Gastrocnemius medialis (tissue), 4 donors: ENCODE measurements around the gene GALNT17.

Experiments
- CTCF ChIP-seq, 5 experiments: fragments of 450-650 bp in 3 of 5; fragments of 200-600 bp in 2 of 5; sonication (generic) in 2 of 5; IDR thresholded peaks in 4 of 5; conservative IDR thresholded peaks in 1 of 5; 1 replicate in 4 of 5; 2 replicates in 1 of 5; pipeline ENCODE4 v1.5.1; 2016 to 2019; ENCODE audit warnings: antibody characterized with exemption in 5 of 5, mild to moderate bottlenecking in 3 of 5, moderate library complexity in 3 of 5
- POLR2A ChIP-seq, 2 donors: fragments of 450-650 bp; IDR thresholded peaks; one replicate each; pipeline ENCODE4 v1.6.1; 2017; ENCODE audit warnings: antibody characterized with exemption in 2 of 2, mild to moderate bottlenecking in 2 of 2, moderate library complexity in 2 of 2

GRCh38 chr7:71754828-71755227 lies 622.9 kb downstream of the GALNT17 start:
- TF ChIP-seq CTCF (IDR thresholded peaks at IDR 0.05 in 4 of 5, conservative IDR thresholded peaks at IDR 0.05 in 1 of 5) (no peak), POLR2A (IDR thresholded peaks at IDR 0.05) (no peak)
